Subcutaneous abdominal adipose tissue (tissue), 5 donors: ENCODE measurements around the gene ICAM5.

Experiments used
- H3K27ac ChIP-seq: one replicate; pipeline ENCODE4 v1.7.0; 2013; ENCODE audit warnings: low read depth, mild to moderate bottlenecking, inconsistent platforms, low read length, moderate library complexity
- H3K27me3 ChIP-seq, 5 donors: one replicate each; pipeline ENCODE4 v1.7.0; 2013; ENCODE audit warnings: low read length in 5 of 5, inconsistent platforms in 1 of 5; ENCODE audit not compliant: control insufficient read depth in 5 of 5, insufficient read depth in 4 of 5
- H3K36me3 ChIP-seq, 5 donors: one replicate each; pipeline ENCODE4 v1.7.0; 2013; ENCODE audit warnings: low read length in 5 of 5; ENCODE audit not compliant: control insufficient read depth in 5 of 5, insufficient read depth in 5 of 5
- H3K4me1 ChIP-seq, 5 donors: one replicate each; pipeline ENCODE4 v1.7.0; 2013; ENCODE audit warnings: low read length in 5 of 5, mild to moderate bottlenecking in 3 of 5, moderate library complexity in 1 of 5; ENCODE audit not compliant: control insufficient read depth in 5 of 5, insufficient read depth in 5 of 5
- H3K4me3 ChIP-seq, 5 donors: one replicate each; pipeline ENCODE4 v1.7.0; 2013; ENCODE audit warnings: low read length in 5 of 5, low read depth in 1 of 5
- H3K9ac ChIP-seq, 5 donors: one replicate each; pipeline ENCODE4 v1.7.0; 2013; ENCODE audit warnings: low read length in 5 of 5, mild to moderate bottlenecking in 4 of 5, moderate library complexity in 3 of 5
- H3K9me3 ChIP-seq, 5 donors: one replicate each; pipeline ENCODE4 v1.7.0; 2013; ENCODE audit warnings: low read length in 5 of 5; ENCODE audit not compliant: control insufficient read depth in 5 of 5
- donor health status: healthy.
- donor health status: healthy.
- donor health status: healthy.
- donor health status: healthy.
- donor health status: healthy.

ICAM5 gene

GRCh38 chr19:10290876-10291553 lies 1.3 kb downstream of the ICAM5 start:
- H3K9ac ChIP-seq = peak overlapping the region in 2 of 5 donors; percentile 41 to 45
- no peaks in the 10 kb centered on the region for H3K9me3 ChIP-seq
- H3K27ac ChIP-seq = no peak overlapping the region
- H3K4me3 ChIP-seq = peak overlapping the region in 4 of 5 donors; percentile 32 to 66 (median 52)
- H3K27me3 ChIP-seq = peaks cover 53 to 93% (median 77%) of the 10 kb centered on the region in 5 donors
- peaks cover 0 to 3% (median 0%) of the 10 kb centered on the region in 5 donors for H3K36me3 ChIP-seq
- H3K4me1 ChIP-seq = peaks cover 2 to 88% (median 70%) of the 10 kb centered on the region in 5 donors

- Histone ChIP-seq H3K4me1 (peaks cover 2 to 84% (median 65%) of the 10 kb centered on the region in 5 donors), H3K9ac (peak overlapping the region in 2 of 5 donors; percentile 30 to 41), H3K27me3 (peaks cover 60 to 91% (median 80%) of the 10 kb centered on the region in 5 donors), H3K4me3 (peak overlapping the region in 4 of 5 donors; percentile 32 to 66 (median 52)), H3K9me3 (no peaks in the 10 kb centered on the region), H3K36me3 (no peaks in the 10 kb centered on the region), H3K27ac (no peak overlapping the region)
These were observed 1.9 kb downstream of the ICAM5 start for GRCh38 chr19:10291554-10292205.

- Histone ChIP-seq H3K4me3 (peak overlapping the region; percentile 31 to 66 (median 51)), H3K27ac (no peak overlapping the region), H3K27me3 (peaks cover 62 to 91% (median 80%) of the 10 kb centered on the region in 5 donors), H3K9ac (peak overlapping the region in 1 of 5 donors; percentile 52), H3K9me3 (no peaks in the 10 kb centered on the region), H3K4me1 (peaks cover 2 to 78% (median 59%) of the 10 kb centered on the region in 5 donors), H3K36me3 (no peaks in the 10 kb centered on the region)
These were observed 2.5 kb downstream of the ICAM5 start for GRCh38 chr19:10292206-10292788.

GRCh38 chr19:10292789-10293636 lies 3.3 kb downstream of the ICAM5 start:
- peak overlapping the region; percentile 19 to 66 (median 51) for H3K4me3 ChIP-seq
- H3K9ac ChIP-seq = peak overlapping the region in 1 of 5 donors; percentile 52

GRCh38 chr19:10293637-10294367 lies 4.0 kb downstream of the ICAM5 start:
- Histone ChIP-seq H3K9me3 (no peaks in the 10 kb centered on the region), H3K27ac (no peak overlapping the region), H3K27me3 (peaks cover 50 to 77% (median 67%) of the 10 kb centered on the region in 5 donors), H3K36me3 (no peaks in the 10 kb centered on the region), H3K4me3 (no peak overlapping the region), H3K9ac (no peak overlapping the region), H3K4me1 (peaks cover 2 to 67% (median 53%) of the 10 kb centered on the region in 5 donors)

More at GRCh38 chr19:10292789-10293636, 3.3 kb downstream of the ICAM5 start:
- Histone ChIP-seq H3K27ac (no peak overlapping the region), H3K36me3 (no peaks in the 10 kb centered on the region), H3K27me3 (peaks cover 56 to 84% (median 73%) of the 10 kb centered on the region in 5 donors), H3K4me1 (peaks cover 2 to 70% (median 57%) of the 10 kb centered on the region in 5 donors), H3K9me3 (no peaks in the 10 kb centered on the region)

- no peak overlapping the region for H3K27ac ChIP-seq
- H3K9ac ChIP-seq = no peak overlapping the region
- H3K4me3 ChIP-seq = no peak overlapping the region
- H3K27me3 ChIP-seq = peaks cover 48 to 72% (median 62%) of the 10 kb centered on the region in 5 donors
- H3K4me1 ChIP-seq = peaks cover 2 to 62% (median 48%) of the 10 kb centered on the region in 5 donors
- H3K9me3 ChIP-seq = no peaks in the 10 kb centered on the region
- no peaks in the 10 kb centered on the region for H3K36me3 ChIP-seq
These were observed 4.6 kb downstream of the ICAM5 start for GRCh38 chr19:10294368-10294697.

GRCh38 chr19:10295305-10295846 lies 5.6 kb downstream of the ICAM5 start:
- Histone ChIP-seq H3K9me3 (no peaks in the 10 kb centered on the region), H3K4me3 (peak overlapping the region in 3 of 5 donors; percentile 29 to 57 (median 33)), H3K36me3 (no peaks in the 10 kb centered on the region), H3K27me3 (peaks cover 42 to 66% (median 52%) of the 10 kb centered on the region in 5 donors), H3K9ac (no peak overlapping the region), H3K27ac (no peak overlapping the region), H3K4me1 (peaks cover 2 to 60% (median 38%) of the 10 kb centered on the region in 5 donors)

GRCh38 chr19:10295847-10296591 lies 6.3 kb downstream of the ICAM5 start:
- Histone ChIP-seq H3K36me3 (no peaks in the 10 kb centered on the region), H3K4me1 (peaks cover 2 to 54% (median 32%) of the 10 kb centered on the region in 5 donors), H3K27ac (no peak overlapping the region), H3K9ac (no peak overlapping the region), H3K9me3 (no peaks in the 10 kb centered on the region), H3K27me3 (peaks cover 37 to 59% (median 45%) of the 10 kb centered on the region in 5 donors), H3K4me3 (peak overlapping the region in 3 of 5 donors; percentile 22 to 57 (median 29))
